ENCODE results near the gene CNTNAP2. TPM values are rescaled to one million over a fixed set of nuclear protein-coding genes. Genes with fewer than 3 reads are reported as not detected.

CNTNAP2 gene
- total RNA-seq, 2 donors from 2014 or later: 171 to 228 TPM

GRCh38 chr7:148306759-148307158 is 2190.2 kb downstream of the CNTNAP2 start:
- Histone ChIP-seq H3K27me3 (ENCODE audit: control insufficient read depth, insufficient read depth, low read length, poor library complexity, severe bottlenecking) (no peaks in the 10 kb centered on the region), H3K9me3 (ENCODE audit: control insufficient read depth, low read length) (no peaks in the 10 kb centered on the region), H3K36me3 (ENCODE audit: control insufficient read depth, insufficient read depth, low read length) (no peaks in the 10 kb centered on the region), H3K4me3 (ENCODE audit: low read length) (no peak overlapping the region), H3K27ac (ENCODE audit: low read depth, low read length) (no peak overlapping the region), H3K9ac (ENCODE audit: extremely low read depth, low read length, poor library complexity, severe bottlenecking) (no peak overlapping the region), H3K4me1 (ENCODE audit: control insufficient read depth, insufficient read depth, low read length) (peaks cover 14% of the 10 kb centered on the region)
- Mint-ChIP-seq H3K4me1 (peaks cover 59% of the 10 kb centered on the region), H3K27ac (no peak overlapping the region), H3K9me3 (no peaks in the 10 kb centered on the region), H3K27me3 (ENCODE audit: insufficient read depth) (no peaks in the 10 kb centered on the region), H3K36me3 (ENCODE audit: low read depth) (no peaks in the 10 kb centered on the region), H3K4me3 (no peak overlapping the region)
- no peak for DNase-seq
- WGBS, 2 experiments (ENCODE audit: insufficient coverage in 1 of 2, insufficient read length in 1 of 2): 87 to 100% methylated on average over 2 to 4 of the region's 4 CpGs
- TF ChIP-seq, protein P1, sequence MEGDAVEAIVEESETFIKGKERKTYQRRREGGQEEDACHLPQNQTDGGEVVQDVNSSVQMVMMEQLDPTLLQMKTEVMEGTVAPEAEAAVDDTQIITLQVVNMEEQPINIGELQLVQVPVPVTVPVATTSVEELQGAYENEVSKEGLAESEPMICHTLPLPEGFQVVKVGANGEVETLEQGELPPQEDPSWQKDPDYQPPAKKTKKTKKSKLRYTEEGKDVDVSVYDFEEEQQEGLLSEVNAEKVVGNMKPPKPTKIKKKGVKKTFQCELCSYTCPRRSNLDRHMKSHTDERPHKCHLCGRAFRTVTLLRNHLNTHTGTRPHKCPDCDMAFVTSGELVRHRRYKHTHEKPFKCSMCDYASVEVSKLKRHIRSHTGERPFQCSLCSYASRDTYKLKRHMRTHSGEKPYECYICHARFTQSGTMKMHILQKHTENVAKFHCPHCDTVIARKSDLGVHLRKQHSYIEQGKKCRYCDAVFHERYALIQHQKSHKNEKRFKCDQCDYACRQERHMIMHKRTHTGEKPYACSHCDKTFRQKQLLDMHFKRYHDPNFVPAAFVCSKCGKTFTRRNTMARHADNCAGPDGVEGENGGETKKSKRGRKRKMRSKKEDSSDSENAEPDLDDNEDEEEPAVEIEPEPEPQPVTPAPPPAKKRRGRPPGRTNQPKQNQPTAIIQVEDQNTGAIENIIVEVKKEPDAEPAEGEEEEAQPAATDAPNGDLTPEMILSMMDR (conservative IDR thresholded peaks at IDR 0.05): no peak

GRCh38 chr7:148318102-148318811 is 2201.7 kb downstream of the CNTNAP2 start:
- Histone ChIP-seq H3K9me3 (ENCODE audit: control insufficient read depth, low read length) (peaks cover 4% of the 10 kb centered on the region), H3K4me3 (ENCODE audit: low read length) (peak overlapping the region; percentile 45), H3K9ac (ENCODE audit: extremely low read depth, low read length, poor library complexity, severe bottlenecking) (peak overlapping the region; percentile 73), H3K36me3 (ENCODE audit: control insufficient read depth, insufficient read depth, low read length) (peaks cover 9% of the 10 kb centered on the region), H3K27ac (ENCODE audit: low read depth, low read length) (peak overlapping the region; percentile 29), H3K27me3 (ENCODE audit: control insufficient read depth, insufficient read depth, low read length, poor library complexity, severe bottlenecking) (no peaks in the 10 kb centered on the region), H3K4me1 (ENCODE audit: control insufficient read depth, insufficient read depth, low read length) (peaks cover 21% of the 10 kb centered on the region)
- Mint-ChIP-seq H3K9me3 (peaks cover 28% of the 10 kb centered on the region), H3K27ac (peak overlapping the region; percentile 95), H3K36me3 (ENCODE audit: low read depth) (peaks cover 16% of the 10 kb centered on the region), H3K4me1 (peaks cover 44% of the 10 kb centered on the region), H3K4me3 (peak overlapping the region; percentile 38), H3K27me3 (ENCODE audit: insufficient read depth) (no peaks in the 10 kb centered on the region)
- TF ChIP-seq, protein P1 (conservative IDR thresholded peaks at IDR 0.05): no peak
- DNase-seq: peak; percentile 97
- WGBS, 2 experiments (ENCODE audit: insufficient coverage in 1 of 2, insufficient read length in 1 of 2): 23 to 32% methylated on average over 4 to 9 of the region's 9 CpGs

GRCh38 chr7:148318838-148319237 is 2202.2 kb downstream of the CNTNAP2 start:
- WGBS, 2 experiments (ENCODE audit: insufficient coverage in 1 of 2, insufficient read length in 1 of 2): 68% methylated on average over 2 of the region's 2 CpGs; no CpG with 5 or more reads in 1 of the 2 experiments
- H3K9ac ChIP-seq (ENCODE audit: extremely low read depth, low read length, poor library complexity, severe bottlenecking): peak overlapping the region; percentile 1
- no peak overlapping the region for H3K27ac ChIP-seq (ENCODE audit: low read depth, low read length)
- peak overlapping the region; percentile 95 for H3K27ac Mint-ChIP-seq
- H3K36me3 Mint-ChIP-seq (ENCODE audit: low read depth): peaks cover 14% of the 10 kb centered on the region
- TF ChIP-seq, protein P1 (conservative IDR thresholded peaks at IDR 0.05): no peak
- H3K4me1 ChIP-seq (ENCODE audit: control insufficient read depth, insufficient read depth, low read length): peaks cover 21% of the 10 kb centered on the region
- no peak overlapping the region for H3K4me3 Mint-ChIP-seq
- no peaks in the 10 kb centered on the region for H3K27me3 Mint-ChIP-seq (ENCODE audit: insufficient read depth)
- no peaks in the 10 kb centered on the region for H3K27me3 ChIP-seq (ENCODE audit: control insufficient read depth, insufficient read depth, low read length, poor library complexity, severe bottlenecking)
- H3K36me3 ChIP-seq (ENCODE audit: control insufficient read depth, insufficient read depth, low read length): peaks cover 9% of the 10 kb centered on the region
- DNase-seq: no peak
- H3K4me1 Mint-ChIP-seq: peaks cover 42% of the 10 kb centered on the region
- H3K4me3 ChIP-seq (ENCODE audit: low read length): no peak overlapping the region
- H3K9me3 Mint-ChIP-seq: peaks cover 22% of the 10 kb centered on the region
- peaks cover 4% of the 10 kb centered on the region for H3K9me3 ChIP-seq (ENCODE audit: control insufficient read depth, low read length)
